Measurements from ENCODE around the gene OTULIN.

Gene OTULIN

DNA sequence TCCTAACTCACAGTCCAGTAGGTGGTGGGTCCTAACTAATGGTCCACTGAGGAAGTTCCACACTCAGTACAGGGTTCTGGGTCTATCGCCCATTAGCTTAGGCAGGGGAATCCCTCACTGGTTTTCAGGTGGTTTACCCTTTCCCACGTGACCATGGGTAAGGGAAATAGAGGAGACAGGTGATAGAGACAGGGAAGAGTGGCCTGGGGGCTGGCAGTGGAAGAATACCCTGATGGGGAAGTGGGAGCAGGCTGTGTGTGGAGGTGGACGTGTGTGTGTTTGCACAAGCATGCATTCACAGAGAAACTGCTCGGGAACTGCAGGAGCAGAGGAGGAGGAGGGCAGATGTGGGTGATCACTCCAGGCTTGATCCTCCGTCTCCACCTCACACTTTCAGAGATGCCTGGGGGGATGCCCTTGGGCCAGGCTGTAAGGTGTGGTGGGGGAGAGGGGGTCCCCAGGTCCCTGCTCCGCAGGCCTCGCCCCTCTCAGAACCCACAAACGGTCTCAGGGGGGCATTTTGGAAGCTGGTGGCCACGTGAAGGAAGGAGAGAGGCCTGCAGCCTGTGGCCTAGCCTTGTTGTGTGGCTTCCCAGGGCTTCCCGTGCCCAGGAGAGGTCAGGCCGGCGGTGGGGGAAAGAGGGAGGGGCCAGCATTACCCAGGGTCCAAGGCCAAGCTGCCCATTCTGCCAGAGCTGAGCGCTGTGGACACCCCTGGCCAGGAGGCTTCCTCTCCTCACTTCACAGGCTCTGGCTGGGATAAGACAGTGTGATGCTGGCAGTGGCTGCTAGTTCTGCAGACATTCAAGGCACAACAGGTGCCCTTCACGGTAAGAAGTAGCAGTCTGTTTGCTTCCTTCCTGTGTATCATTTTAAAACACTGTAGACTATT, 80.0 kb downstream of the OTULIN start:
- no peak for DNase-seq

DNA sequence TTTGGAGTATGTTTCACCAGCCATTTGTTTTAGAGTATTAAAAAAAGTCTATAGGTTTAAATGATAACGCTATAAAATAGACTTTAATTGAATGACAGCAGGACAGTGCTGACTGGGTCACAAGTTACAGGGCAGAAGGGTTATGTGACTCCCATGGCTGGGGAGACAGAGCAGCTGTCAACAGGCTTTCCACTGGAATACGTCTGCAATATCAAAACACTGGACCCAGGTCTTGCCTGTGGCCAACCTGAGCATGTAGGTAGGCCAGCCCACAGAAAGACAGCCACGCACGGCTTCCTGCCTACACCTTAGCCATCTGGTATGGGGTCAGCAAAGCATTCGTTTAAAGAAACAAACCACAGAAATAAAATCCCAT, 80.7 kb downstream of the OTULIN start:
- no peak for DNase-seq

DNA sequence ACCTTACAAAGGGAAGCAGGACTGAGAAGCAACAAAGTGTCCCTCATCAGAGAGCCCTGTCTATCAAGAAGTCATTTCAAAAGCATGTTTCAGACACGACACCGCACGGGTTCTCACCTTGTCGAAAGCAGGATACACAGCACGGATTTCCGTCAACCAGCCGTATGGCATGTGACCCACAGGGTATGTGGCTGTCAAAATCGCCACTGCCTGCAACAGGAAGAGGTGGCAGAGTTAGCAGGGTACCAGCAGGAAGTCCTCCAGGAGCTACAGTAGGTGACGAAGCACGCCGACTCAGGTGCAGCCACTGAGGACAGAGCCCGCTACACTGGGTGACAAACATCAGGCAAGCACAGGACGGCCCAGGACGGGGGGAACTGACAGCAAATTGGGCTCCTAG, 81.2 kb downstream of the OTULIN start:
- no peak for DNase-seq

DNA sequence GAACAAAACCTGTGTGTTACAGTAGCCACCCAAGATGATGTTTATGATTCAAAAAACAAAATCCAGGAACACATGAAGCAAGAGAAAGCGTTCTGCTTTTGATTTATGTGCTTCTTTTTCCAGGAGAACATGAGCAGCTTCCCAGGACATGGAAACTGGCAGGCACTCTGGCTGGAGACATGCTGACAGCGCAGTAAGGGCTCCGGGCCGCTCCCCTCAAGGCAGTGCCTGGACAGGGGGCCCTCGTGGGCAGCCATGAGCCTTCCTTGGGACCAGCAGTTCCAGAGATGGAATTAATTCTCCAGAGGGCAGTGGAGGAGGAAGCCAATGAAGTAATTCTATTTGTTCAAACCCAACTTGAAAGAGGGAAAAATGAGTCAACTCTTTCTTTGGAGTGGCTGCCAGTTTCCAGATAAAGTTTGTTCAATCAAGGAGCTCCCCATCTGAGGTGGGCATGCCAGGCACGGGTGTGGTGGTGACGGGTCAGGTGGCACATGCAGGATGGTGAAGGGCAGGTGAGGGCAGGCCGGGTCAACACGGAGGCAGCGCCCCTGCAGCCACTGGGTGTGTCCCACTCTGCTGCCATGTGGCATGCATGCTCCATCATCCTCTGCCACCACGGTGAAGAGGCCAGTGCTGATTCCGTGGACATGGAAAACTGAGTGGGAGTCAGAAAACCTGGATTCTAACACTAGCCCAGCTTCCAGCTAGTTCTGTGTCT, 83.8 kb downstream of the OTULIN start:
- DNase-seq, result no peak
